OCI-LY1 (cell line): Measurements from ENCODE around the gene L3HYPDH.

Experiments
- H2AFZ ChIP-seq: fragments of 200-600 bp; sonication (generic), shearing (Covaris generic); 2 replicates; pipeline ENCODE4 v1.6.0; 2014; ENCODE audit warnings: antibody characterized with exemption, mild to moderate bottlenecking, low read length
- H3F3A ChIP-seq: fragments of 200-600 bp; sonication (generic), shearing (Covaris generic); 2 replicates; pipeline ENCODE4 v1.6.0; 2014; ENCODE audit warnings: mild to moderate bottlenecking, antibody characterized with exemption, low read length, moderate library complexity; ENCODE audit not compliant: insufficient read depth
- H3K27ac ChIP-seq: fragments of 200-600 bp; sonication (generic); 2 replicates; pipeline ENCODE4 v1.5.1; 2014; ENCODE audit warnings: low read length, mixed run types, mild to moderate bottlenecking, low read depth; ENCODE audit not compliant: poor library complexity, severe bottlenecking
- H3K27me3 ChIP-seq: fragments of 200-600 bp; sonication (generic); 2 replicates; pipeline ENCODE4 v1.6.0; 2014; ENCODE audit warnings: antibody characterized with exemption, mild to moderate bottlenecking, low read length, moderate library complexity; ENCODE audit not compliant: insufficient read depth
- H3K36me3 ChIP-seq: fragments of 200-600 bp; sonication (generic); 2 replicates; pipeline ENCODE4 v1.6.1; 2014; ENCODE audit warnings: mild to moderate bottlenecking, antibody characterized with exemption, low read length, moderate library complexity, mixed read lengths; ENCODE audit not compliant: insufficient read depth
- H3K4me1 ChIP-seq: fragments of 200-600 bp; sonication (generic); 2 replicates; pipeline ENCODE4 v1.5.1; 2014; ENCODE audit warnings: mild to moderate bottlenecking, low read length, moderate library complexity; ENCODE audit not compliant: insufficient read depth, severe bottlenecking
- H3K4me2 ChIP-seq: fragments of 200-600 bp; sonication (generic), shearing (Covaris generic); 2 replicates; pipeline ENCODE4 v1.6.1; 2014; ENCODE audit warnings: low read length
- H3K4me3 ChIP-seq: fragments of 200-600 bp; sonication (generic); 2 replicates; pipeline ENCODE4 v1.5.1; 2014; ENCODE audit warnings: low read length, low read depth, mild to moderate bottlenecking, mixed read lengths; ENCODE audit not compliant: poor library complexity, severe bottlenecking
- H3K79me2 ChIP-seq: fragments of 200-600 bp; shearing (Covaris generic); 2 replicates; pipeline ENCODE4 v1.6.1; 2016; ENCODE audit warnings: mixed run types, low read length, mixed read lengths; ENCODE audit not compliant: insufficient read depth
- H3K9ac ChIP-seq: fragments of 200-600 bp; sonication (generic), shearing (Covaris generic); 2 replicates; pipeline ENCODE4 v1.6.1; 2014; ENCODE audit warnings: mild to moderate bottlenecking, low read length, mixed read lengths
- H3K9me2 ChIP-seq: fragments of 200-600 bp; sonication (generic), shearing (Covaris generic); 2 replicates; pipeline ENCODE4 v1.6.1; 2014; ENCODE audit warnings: low read depth, mild to moderate bottlenecking, low read length, mixed read lengths
- H3K9me3 ChIP-seq: fragments of 200-600 bp; shearing (Covaris generic); 2 replicates; pipeline ENCODE4 v1.6.1; 2014; ENCODE audit warnings: low read length, mixed read lengths
- H4K20me1 ChIP-seq: fragments of 200-600 bp; sonication (generic), shearing (Covaris generic); 2 replicates; pipeline ENCODE4 v1.6.0; 2016; ENCODE audit warnings: mild to moderate bottlenecking, low read length; ENCODE audit not compliant: insufficient read depth
- EZH2 ChIP-seq: fragments of 200-600 bp; sonication (generic), shearing (Covaris generic); IDR thresholded peaks from 2 replicates; pipeline ENCODE4 v1.8.0; 2017; ENCODE audit warnings: borderline replicate concordance, mixed run types, mild to moderate bottlenecking, antibody characterized with exemption, low read length, moderate library complexity, mixed read lengths
- TF ChIP-seq, protein P1 (sequence below): fragments of 200-600 bp; sonication (generic), shearing (Covaris generic); IDR thresholded peaks from 2 replicates; pipeline ENCODE4 v1.5.1; 2017; ENCODE audit warnings: mild to moderate bottlenecking, antibody characterized with exemption, low read length, moderate library complexity, mixed read lengths

Gene L3HYPDH

DNA sequence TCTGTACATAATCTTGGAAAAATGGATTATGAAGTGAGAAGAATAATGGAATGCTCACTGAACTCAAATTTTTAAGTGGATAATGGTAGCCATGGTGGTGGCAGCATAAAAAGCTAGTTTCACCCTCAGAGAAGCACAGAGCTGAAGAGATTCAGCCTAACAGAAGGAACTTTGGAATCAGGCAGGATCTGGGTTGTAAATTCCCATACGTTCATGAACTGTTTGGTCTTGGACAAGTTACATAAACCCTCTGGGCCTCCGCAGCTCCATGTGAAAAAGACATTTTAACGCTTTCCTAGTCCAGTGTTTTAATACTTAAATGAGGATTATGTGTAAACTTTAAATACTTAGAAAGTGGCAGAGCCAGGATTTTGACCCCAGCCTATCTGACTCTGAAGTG is 26.8 kb upstream of the L3HYPDH start:
- H3K4me2 ChIP-seq: no peak overlapping the region
- H3K36me3 ChIP-seq: no peaks in the 10 kb centered on the region
- H3F3A ChIP-seq: no peaks in the 10 kb centered on the region
- H3K9me3 ChIP-seq: no peaks in the 10 kb centered on the region
- no peaks in the 10 kb centered on the region for H3K27me3 ChIP-seq
- no peaks in the 10 kb centered on the region for H3K79me2 ChIP-seq
- H2AFZ ChIP-seq: no peak overlapping the region
- H4K20me1 ChIP-seq: no peaks in the 10 kb centered on the region
- H3K9me2 ChIP-seq: no peaks in the 10 kb centered on the region
- no peak overlapping the region for H3K27ac ChIP-seq
- no peak overlapping the region for H3K9ac ChIP-seq
- no peaks in the 10 kb centered on the region for H3K4me1 ChIP-seq
- TF ChIP-seq EZH2: no peak
- TF ChIP-seq, protein P1, sequence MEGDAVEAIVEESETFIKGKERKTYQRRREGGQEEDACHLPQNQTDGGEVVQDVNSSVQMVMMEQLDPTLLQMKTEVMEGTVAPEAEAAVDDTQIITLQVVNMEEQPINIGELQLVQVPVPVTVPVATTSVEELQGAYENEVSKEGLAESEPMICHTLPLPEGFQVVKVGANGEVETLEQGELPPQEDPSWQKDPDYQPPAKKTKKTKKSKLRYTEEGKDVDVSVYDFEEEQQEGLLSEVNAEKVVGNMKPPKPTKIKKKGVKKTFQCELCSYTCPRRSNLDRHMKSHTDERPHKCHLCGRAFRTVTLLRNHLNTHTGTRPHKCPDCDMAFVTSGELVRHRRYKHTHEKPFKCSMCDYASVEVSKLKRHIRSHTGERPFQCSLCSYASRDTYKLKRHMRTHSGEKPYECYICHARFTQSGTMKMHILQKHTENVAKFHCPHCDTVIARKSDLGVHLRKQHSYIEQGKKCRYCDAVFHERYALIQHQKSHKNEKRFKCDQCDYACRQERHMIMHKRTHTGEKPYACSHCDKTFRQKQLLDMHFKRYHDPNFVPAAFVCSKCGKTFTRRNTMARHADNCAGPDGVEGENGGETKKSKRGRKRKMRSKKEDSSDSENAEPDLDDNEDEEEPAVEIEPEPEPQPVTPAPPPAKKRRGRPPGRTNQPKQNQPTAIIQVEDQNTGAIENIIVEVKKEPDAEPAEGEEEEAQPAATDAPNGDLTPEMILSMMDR: no peak
- no peak overlapping the region for H3K4me3 ChIP-seq

DNA sequence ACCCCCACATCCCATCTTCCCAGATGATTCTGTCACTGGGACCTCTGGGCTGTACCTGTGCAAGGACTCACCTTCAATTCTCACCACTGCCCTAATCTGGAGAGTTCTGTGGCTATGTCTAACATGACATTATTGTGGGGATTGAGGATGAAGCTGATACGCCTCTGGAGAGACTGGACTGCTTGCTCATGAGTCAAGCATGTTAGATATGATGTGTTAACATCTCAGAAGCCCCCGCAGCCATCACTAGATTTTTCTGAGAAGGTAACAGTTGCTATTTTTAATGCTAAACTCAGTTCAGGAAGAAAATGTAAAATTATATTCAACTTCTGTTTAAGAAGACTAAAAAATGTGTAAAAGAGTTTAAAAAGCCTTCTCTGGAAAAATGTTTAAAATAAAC is 25.8 kb upstream of the L3HYPDH start:
- no peaks in the 10 kb centered on the region for H3K27me3 ChIP-seq
- H3K4me1 ChIP-seq: no peaks in the 10 kb centered on the region
- no peak overlapping the region for H2AFZ ChIP-seq
- H3K79me2 ChIP-seq: no peaks in the 10 kb centered on the region
- H3K9me2 ChIP-seq: no peaks in the 10 kb centered on the region
- no peak overlapping the region for H3K9ac ChIP-seq
- no peaks in the 10 kb centered on the region for H4K20me1 ChIP-seq
- peaks cover 1% of the 10 kb centered on the region; the same call in 1 of the 2 replicates for H3K36me3 ChIP-seq
- TF ChIP-seq, protein P1: no peak
- TF ChIP-seq EZH2: no peak
- no peak overlapping the region for H3K4me3 ChIP-seq
- H3K27ac ChIP-seq: no peak overlapping the region
- H3K9me3 ChIP-seq: no peaks in the 10 kb centered on the region
- H3F3A ChIP-seq: no peaks in the 10 kb centered on the region
- H3K4me2 ChIP-seq: no peak overlapping the region

DNA sequence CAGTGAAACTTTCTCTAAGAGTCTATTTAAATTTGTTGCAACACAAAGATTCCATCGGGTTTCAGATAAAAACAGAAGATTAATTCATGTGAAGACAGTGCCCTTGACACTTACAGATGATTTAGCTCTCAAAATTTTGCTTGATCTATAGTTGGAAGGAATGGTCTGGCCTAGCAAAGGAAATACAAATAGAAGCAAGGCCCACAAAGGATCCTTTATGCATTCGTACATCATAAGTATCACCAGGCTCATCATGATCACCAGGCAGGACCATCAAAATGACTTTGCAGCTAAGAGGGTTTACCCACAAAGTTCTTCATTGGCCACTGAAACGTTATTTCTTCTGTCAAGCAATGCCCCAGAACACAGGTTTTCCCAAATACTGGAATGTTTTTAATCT is 24.9 kb upstream of the L3HYPDH start:
- no peak overlapping the region for H2AFZ ChIP-seq

More for the DNA sequence above, 24.9 kb upstream of the L3HYPDH start:
- Histone ChIP-seq H3K4me3 (no peak overlapping the region), H3K9ac (no peak overlapping the region), H3K9me2 (no peaks in the 10 kb centered on the region), H3K36me3 (peaks cover 10% of the 10 kb centered on the region; the same call in 1 of the 2 replicates), H4K20me1 (no peaks in the 10 kb centered on the region), H3K4me2 (no peak overlapping the region), H3K4me1 (no peaks in the 10 kb centered on the region), H3K27ac (no peak overlapping the region), H3K79me2 (no peaks in the 10 kb centered on the region), H3K9me3 (no peaks in the 10 kb centered on the region), H3K27me3 (no peaks in the 10 kb centered on the region), H3F3A (no peaks in the 10 kb centered on the region)
- TF ChIP-seq, protein P1: no peak
- TF ChIP-seq EZH2: no peak
